Measurements from ENCODE around the gene C4A. TPM values are rescaled to one million over a fixed set of nuclear protein-coding genes. Genes with fewer than 3 reads are reported as not detected.
"Not testable (repeated sequence)": the region's sequence is repeated elsewhere in the genome, so short reads cannot be mapped to it uniquely, and the experiment has no call there.

The C4A gene
- total RNA-seq (2014; rRNA removed; shearing (Covaris generic)), result 1.2 and 1.6 TPM in 2 replicates

DNA sequence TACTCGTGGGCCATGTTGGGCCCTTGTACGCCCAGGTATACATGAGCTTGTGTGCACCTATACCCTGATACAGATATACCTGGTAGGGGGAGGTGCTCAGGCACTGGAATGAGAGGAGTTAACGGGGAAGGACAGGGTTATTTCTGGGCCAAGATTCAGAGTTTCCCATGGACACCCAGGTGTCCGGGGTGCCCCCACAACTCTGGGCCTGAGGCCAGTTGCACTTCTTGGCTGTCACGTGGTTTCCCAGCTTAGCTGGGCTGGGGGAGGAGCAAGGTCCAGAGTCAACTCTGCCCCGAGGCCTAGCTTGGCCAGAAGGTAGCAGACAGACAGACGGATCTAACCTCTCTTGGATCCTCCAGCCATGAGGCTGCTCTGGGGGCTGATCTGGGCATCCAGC is at the start of gene C4A:
Gene C4A (plus strand): TSS at position 314 of the 400 bp plus-strand sequence. CDS start 51 bp downstream, at position 365.
- not testable (repeated sequence) for DNase-seq (ENCODE audit: low spot score)

DNA sequence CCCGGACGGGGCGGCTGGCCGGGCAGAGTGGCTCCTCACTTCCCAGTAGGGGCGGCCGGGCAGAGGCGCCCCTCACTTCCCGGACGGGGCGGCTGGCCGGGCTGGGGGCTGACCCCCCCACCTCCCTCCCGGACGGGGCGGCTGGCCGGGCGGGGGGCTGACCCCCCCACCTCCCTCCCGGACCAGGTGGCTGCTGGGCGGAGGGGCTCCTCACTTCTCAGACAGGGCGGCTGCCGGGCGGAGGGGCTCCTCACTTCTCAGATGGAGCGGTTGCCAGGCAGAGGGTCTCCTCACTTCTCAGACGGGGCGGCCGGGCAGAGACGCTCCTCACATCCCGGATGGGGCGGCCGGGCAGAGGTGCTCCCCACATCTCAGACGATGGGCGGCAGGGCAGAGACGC is 49.7 kb upstream of the C4A start:
- DNase-seq (ENCODE audit: low spot score), result not testable (repeated sequence)

DNA sequence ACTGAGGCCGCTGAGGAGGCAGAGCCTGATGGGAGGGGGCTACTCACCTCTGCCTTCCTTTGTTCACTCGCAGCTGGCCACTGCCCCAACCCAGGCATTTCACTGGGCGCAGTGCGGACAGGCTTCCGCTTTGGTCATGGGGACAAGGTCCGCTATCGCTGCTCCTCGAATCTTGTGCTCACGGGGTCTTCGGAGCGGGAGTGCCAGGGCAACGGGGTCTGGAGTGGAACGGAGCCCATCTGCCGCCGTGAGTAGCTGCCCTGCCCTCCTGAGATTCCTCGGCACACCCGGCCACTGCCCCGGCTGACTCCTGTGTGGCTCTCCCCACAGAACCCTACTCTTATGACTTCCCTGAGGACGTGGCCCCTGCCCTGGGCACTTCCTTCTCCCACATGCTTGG is 48.3 kb upstream of the C4A start:
- DNase-seq (ENCODE audit: low spot score), result no peak

DNA sequence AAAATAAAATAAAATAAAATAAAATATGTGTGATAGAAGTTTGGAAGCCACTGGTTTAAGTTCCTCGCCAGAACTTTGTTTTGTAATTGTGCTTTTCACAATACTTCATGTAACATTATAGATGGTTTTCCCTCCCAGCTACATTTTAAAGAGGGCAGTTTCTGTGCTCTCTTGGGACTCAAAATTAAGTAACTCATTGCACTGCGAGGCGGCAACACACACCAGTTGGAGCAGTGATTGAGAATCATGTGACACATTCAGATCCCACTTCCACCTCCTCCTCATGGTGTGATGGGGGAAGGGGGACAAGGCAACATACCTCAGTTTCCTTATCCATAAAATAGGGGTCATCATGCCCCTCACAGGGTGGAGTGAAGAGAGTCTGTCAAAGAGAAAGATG is 46.8 kb upstream of the C4A start:
- DNase-seq (ENCODE audit: low spot score), result no peak

DNA sequence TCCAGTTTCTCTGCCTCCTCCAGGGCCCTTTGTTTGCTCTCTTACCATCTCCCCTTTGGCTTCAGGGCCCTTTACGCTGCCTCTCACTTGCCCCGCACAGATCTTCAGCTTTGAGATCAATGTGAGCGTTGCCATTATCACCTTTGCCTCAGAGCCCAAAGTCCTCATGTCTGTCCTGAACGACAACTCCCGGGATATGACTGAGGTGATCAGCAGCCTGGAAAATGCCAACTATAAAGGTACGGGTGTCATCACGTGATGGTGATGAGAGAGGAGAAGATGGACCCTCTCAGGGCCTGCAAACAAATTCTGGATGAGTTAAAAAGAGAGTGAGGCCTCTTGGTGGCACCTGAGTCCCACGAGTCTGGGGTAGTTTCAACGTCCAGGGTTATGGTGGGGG is 46.0 kb upstream of the C4A start:
- DNase-seq (ENCODE audit: low spot score), result no peak

DNA sequence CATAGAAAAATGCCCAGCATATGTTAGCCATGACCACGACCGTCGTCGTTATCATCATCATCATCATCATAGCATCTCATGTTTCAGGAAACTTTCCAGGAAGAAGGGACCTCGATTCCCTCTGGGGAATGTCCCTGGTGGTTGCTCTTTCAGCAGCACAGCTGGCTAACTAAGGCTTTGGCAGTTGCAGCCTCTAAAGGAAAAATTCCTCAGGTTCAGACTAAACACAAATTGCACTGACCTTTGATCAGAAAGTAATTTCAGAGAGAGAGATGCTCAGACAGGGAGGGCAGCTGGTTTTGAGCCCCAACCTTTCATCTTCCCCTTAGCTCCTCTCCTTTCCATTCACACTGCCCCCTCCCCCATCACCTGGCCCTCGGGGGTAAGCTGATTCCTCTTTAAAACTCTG is 41.6 kb upstream of the C4A start:
- peak; percentile 52 for DNase-seq (ENCODE audit: low spot score)

DNA sequence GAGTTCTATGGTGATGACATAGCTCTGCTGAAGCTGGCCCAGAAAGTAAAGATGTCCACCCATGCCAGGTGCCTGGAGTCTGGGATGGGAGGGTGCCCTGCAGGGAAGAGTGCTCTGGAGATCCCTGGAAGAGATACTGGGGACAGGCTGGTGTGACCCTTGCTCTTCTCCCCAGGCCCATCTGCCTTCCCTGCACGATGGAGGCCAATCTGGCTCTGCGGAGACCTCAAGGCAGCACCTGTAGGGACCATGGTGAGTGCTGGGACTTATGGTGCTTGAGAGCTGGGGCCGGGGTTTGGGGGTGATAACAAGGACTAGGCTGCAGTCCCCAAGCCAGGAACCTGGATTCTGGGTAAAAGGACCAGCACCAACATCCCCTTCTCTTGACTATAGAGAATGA is 38.1 kb upstream of the C4A start:
- DNase-seq (ENCODE audit: low spot score), result no peak

DNA sequence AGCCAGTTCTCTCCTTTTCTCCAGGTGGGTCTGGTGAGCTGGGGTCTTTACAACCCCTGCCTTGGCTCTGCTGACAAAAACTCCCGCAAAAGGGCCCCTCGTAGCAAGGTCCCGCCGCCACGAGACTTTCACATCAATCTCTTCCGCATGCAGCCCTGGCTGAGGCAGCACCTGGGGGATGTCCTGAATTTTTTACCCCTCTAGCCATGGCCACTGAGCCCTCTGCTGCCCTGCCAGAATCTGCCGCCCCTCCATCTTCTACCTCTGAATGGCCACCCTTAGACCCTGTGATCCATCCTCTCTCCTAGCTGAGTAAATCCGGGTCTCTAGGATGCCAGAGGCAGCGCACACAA is 36.7 kb upstream of the C4A start:
- no peak for DNase-seq (ENCODE audit: low spot score)

DNA sequence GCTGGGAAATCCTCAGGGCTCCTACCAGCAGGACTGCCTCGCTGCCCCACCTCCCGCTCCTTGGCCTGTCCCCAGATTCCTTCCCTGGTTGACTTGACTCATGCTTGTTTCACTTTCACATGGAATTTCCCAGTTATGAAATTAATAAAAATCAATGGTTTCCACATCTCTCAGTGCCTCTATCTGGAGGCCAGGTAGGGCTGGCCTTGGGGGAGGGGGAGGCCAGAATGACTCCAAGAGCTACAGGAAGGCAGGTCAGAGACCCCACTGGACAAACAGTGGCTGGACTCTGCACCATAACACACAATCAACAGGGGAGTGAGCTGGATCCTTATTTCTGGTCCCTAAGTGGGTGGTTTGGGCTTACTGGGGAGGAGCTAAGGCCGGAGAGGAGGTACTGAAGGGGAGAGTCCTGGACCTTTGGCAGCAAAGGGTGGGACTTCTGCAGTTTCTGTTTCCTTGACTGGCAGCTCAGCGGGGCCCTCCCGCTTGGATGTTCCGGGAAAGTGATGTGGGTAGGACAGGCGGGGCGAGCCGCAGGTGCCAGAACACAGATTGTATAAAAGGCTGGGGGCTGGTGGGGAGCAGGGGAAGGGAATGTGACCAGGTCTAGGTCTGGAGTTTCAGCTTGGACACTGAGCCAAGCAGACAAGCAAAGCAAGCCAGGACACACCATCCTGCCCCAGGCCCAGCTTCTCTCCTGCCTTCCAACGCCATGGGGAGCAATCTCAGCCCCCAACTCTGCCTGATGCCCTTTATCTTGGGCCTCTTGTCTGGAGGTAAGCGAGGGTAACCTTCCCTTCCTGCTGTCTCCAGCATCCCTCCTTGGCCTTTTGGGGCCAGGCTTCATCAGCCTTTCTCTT is 36.1 kb upstream of the C4A start, which contains the start of gene CFB:
Gene CFB (plus strand): TSS at position 589 of the 863 bp plus-strand sequence. CDS start 127 bp downstream, at position 716.
- peak; percentile 84 for DNase-seq (ENCODE audit: low spot score)

DNA sequence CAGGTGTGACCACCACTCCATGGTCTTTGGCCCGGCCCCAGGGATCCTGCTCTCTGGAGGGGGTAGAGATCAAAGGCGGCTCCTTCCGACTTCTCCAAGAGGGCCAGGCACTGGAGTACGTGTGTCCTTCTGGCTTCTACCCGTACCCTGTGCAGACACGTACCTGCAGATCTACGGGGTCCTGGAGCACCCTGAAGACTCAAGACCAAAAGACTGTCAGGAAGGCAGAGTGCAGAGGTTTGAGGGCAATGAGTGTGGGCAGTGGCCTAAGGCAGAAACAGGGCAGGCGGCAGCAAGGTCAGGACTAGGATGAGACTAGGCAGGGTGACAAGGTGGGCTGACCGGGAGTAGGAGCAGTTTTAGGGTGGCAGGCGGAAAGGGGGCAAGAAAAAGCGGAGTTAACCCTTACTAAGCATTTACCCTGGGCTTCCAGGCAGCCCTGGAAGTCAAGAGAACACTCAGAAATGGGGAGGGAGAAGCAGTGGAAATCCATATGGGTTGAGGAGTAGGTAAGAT is 35.4 kb upstream of the C4A start:
- DNase-seq (ENCODE audit: low spot score), result no peak

DNA sequence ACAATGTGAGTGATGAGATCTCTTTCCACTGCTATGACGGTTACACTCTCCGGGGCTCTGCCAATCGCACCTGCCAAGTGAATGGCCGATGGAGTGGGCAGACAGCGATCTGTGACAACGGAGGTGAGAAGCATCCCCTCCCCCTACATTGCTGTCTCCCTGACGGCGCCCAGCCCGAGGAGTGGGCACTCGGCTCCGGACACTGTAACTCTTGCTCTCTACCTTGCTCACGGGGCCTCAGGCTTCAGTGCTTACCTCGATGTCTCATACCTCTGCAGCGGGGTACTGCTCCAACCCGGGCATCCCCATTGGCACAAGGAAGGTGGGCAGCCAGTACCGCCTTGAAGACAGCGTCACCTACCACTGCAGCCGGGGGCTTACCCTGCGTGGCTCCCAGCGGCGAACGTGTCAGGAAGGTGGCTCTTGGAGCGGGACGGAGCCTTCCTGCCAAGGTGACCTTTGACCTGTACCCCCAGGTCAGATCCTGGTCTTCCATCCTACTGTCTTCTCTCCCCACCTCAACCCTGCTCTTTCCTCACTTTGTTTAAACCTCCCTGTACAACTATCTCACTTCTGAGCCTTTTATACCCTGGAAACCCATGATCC is 34.7 kb upstream of the C4A start:
- DNase-seq (ENCODE audit: low spot score), result no peak

DNA sequence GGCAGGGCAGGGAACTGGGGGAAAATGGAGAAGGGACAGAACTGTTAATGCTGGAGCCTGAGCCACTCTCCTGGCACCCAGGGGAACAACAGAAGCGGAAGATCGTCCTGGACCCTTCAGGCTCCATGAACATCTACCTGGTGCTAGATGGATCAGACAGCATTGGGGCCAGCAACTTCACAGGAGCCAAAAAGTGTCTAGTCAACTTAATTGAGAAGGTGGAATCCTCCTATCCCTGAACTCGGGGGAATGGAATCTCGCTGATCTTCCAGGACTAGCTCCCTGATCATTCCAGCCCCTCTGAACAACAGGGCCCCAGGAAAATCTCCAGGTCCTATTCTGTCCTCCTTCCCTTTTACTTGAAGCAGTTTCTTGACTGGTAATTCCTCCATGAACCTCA is 34.0 kb upstream of the C4A start:
- DNase-seq (ENCODE audit: low spot score), result no peak

DNA sequence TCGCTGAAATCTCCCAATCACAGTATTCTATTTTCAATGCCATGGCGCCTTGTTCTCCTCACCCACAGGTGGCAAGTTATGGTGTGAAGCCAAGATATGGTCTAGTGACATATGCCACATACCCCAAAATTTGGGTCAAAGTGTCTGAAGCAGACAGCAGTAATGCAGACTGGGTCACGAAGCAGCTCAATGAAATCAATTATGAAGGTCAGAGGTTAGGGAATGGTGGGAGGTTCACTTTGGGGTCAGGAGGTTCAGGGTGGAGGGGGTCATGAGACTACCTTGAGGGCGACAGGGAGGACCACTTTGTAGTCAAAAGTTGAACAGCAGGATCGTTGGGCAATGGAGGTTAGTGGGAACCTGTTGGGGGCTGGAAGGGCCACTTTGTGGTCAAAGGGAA is 33.6 kb upstream of the C4A start:
- DNase-seq (ENCODE audit: low spot score), result no peak

DNA sequence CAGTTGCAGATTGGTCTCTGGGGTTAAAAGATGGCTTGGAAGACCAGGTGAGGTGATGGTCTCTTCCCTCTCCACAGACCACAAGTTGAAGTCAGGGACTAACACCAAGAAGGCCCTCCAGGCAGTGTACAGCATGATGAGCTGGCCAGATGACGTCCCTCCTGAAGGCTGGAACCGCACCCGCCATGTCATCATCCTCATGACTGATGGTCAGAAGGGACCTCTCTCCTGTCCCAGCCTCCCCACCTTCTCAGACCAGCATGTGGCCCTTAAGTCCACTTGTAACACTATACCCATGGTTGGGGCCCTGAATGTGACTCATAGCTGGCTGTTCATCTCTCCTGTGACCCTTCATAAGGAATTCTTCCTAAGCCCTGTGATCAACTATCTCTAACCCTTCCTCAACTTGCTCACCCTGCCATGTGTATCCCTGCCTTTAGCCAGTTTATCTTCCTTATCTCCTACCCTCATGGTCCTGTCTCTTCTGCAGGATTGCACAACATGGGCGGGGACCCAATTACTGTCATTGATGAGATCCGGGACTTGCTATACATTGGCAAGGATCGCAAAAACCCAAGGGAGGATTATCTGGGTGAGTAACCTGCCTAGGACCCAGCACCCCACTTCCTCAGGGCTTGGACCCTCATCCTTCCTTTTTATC is 33.0 kb upstream of the C4A start:
- peak; percentile 51 for DNase-seq (ENCODE audit: low spot score)

DNA sequence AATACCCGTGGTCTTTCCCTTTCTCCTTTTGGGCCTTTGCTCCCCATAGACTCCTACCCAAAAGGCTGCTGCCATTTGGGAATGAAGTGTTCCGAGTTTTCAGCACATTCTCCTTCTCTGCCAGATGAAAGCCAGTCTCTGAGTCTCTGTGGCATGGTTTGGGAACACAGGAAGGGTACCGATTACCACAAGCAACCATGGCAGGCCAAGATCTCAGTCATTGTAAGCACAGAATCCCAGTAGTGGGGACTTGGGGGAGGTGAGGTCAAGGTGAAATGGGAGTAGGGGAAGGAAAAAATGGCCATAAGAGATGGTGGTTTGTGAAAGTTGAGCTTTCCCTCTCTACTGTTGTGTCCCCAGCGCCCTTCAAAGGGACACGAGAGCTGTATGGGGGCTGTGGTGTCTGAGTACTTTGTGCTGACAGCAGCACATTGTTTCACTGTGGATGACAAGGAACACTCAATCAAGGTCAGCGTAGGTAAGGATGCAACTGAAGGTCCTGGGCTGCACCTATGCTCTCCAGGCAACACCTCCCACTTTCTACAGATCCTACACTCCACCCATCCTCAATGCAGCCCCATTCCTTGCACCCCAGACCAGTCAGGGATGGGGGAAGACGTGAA is 31.8 kb upstream of the C4A start:
- DNase-seq (ENCODE audit: low spot score), result no peak

DNA sequence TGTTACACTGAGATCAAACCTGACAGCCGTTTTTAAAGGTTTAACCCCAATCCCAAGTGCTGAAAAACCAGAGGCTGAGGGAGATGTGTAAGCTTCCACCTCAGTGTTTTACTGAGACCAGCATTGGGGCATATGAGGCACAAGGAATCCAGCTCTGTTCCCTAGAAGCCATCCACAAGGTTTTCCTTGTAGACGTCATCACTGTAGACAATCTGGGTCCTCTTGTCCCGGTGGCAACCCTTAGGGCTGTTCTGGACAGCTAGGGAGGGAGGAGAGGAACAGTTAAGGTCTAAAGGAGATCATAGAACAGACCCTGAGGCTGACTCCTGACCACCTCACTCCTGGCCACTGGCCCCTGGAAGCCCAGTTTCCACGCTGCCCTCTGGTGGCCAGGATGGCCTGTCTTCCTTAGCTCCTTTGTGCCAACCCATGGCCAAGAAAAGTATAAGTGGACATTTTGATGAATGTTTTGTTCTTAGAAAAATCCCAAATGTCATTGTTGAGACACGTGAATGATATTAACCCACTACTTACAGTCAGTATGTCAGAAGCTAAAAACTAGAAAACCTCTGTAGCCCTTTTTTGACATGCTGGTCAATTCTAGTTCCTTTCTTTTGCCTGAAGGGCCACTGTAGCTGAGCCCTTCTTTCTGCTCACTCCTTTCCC is 29.6 kb upstream of the C4A start:
- peak; percentile 51 for DNase-seq (ENCODE audit: low spot score)

DNA sequence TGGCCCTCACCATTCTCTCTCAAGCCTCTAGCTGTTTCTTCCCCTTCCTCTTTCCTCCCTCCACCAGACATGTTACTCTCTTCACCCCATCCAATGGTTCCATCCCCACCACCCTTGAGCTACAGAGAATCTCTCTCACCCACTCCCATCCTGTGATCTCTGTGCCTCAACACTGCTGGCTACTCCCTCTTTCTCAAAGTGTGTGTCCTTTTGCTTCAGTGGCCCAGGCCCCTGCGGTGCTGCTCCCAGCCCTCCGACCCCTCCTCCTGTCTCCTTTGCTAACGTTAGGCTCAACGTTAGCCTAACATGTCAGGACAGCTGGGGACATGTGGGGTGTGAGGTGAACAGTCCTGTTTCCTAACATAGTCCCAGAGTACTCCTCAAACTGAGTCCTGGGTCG is 29.0 kb upstream of the C4A start:
- no peak for DNase-seq (ENCODE audit: low spot score)

DNA sequence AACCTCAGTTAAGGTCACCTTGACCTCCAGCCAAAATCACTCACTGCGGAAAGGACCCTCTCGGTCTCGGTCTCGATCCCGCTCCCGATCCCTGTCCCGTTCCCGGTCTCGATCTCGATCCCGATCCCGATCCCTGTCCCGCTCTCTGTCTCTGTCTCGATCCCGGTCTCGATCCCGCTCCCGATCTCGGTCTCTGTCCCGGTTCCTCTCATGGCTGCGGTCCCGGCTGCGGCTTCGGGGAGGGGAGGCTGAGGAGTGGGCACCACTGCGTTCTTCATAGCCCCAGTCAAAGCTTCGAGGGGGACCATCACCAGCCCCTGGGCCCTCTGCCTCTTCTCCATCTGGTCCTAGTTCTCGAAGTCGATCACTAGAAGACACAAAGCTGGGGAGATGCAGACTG is 27.3 kb upstream of the C4A start:
- no peak for DNase-seq (ENCODE audit: low spot score)

DNA sequence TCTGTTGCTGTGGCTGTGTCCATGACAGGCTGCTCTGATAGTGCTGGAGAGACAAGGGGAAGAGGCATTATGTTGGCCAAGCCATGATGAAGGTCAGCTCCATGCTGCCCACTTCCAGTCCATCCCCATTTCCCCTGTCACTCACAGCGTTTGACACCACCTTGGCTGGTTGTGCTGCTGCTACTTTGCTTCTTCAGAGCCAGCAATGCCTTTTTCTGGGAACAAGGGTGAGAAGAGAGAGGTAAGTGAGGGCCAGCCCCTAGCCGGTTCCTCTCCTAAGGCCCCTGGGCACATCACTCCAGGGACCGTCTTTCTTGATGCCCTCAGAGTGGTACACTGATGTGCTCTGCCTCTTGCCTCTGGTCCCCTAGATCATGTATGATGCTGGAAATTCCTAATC is 25.1 kb upstream of the C4A start:
- no peak for DNase-seq (ENCODE audit: low spot score)

DNA sequence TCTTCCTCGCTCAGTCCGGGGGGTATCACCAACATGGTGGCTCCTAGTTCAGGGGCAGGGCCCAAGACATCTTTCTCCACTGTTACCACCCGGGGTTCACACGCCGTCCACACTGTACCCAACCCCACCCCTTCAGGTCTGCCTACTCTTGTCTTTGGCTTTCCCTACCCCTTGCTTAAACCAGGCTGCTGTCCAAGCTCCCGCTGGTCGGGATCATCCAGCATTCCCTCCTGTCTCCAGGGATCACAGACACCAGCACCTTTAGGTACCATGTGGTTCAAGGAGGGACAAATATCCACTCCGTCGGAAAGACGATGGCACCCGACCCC is 23.5 kb upstream of the C4A start:
- DNase-seq (ENCODE audit: low spot score), result no peak
